Loucy (cell line): ENCODE results near the gene RHOJ.

Source experiments
- H2AFZ ChIP-seq: fragments of 200-600 bp; sonication (generic); 2 replicates; pipeline ENCODE4 v1.6.0; 2016; ENCODE audit warnings: antibody characterized with exemption, mild to moderate bottlenecking, low read length, moderate library complexity
- H3F3A ChIP-seq: fragments of 200-600 bp; 2 replicates; pipeline ENCODE4 v1.6.0; 2016; ENCODE audit warnings: antibody characterized with exemption, low read depth, mild to moderate bottlenecking
- H3K27me3 ChIP-seq: fragments of 200-600 bp; sonication (generic); 2 replicates; pipeline ENCODE4 v1.6.1; 2014; ENCODE audit warnings: low read length, mild to moderate bottlenecking; ENCODE audit not compliant: insufficient read depth, poor library complexity, severe bottlenecking
- H3K36me3 ChIP-seq: fragments of 200-600 bp; sonication (generic); 2 replicates; pipeline ENCODE4 v1.6.1; 2016; ENCODE audit warnings: low read length; ENCODE audit not compliant: insufficient read depth
- H3K4me1 ChIP-seq: fragments of 200-600 bp; sonication (generic); 2 replicates; pipeline ENCODE4 v1.5.1; 2014; ENCODE audit warnings: low read length, mild to moderate bottlenecking; ENCODE audit not compliant: insufficient read depth, poor library complexity, severe bottlenecking
- H3K4me2 ChIP-seq: fragments of 200-600 bp; sonication (generic); 2 replicates; pipeline ENCODE4 v1.6.0; 2014; ENCODE audit warnings: antibody characterized with exemption, low read length, low read depth, mild to moderate bottlenecking; ENCODE audit not compliant: poor library complexity, severe bottlenecking
- H3K4me3 ChIP-seq: fragments of 200-600 bp; sonication (generic); 2 replicates; pipeline ENCODE4 v1.5.1; 2014; ENCODE audit warnings: low read length, mild to moderate bottlenecking, mixed read lengths; ENCODE audit not compliant: poor library complexity, severe bottlenecking
- H3K79me2 ChIP-seq: fragments of 200-600 bp; sonication (generic); 2 replicates; pipeline ENCODE4 v1.6.1; 2014; ENCODE audit warnings: low read length; ENCODE audit not compliant: insufficient read depth
- H3K9ac ChIP-seq: fragments of 200-600 bp; sonication (generic); 2 replicates; pipeline ENCODE4 v1.6.0; 2014; ENCODE audit warnings: mild to moderate bottlenecking, low read depth, low read length, moderate library complexity; ENCODE audit not compliant: poor library complexity, severe bottlenecking
- H3K9me2 ChIP-seq: fragments of 200-600 bp; sonication (generic); replicated peaks from 2 replicates; pipeline ENCODE4 v1.6.1; 2016; ENCODE audit warnings: low read depth, low read length, mixed read lengths
- H3K9me3 ChIP-seq: fragments of 200-600 bp; sonication (generic); 2 replicates; pipeline ENCODE4 v1.6.1; 2014; ENCODE audit warnings: mild to moderate bottlenecking, antibody characterized with exemption, low read length, low read depth; ENCODE audit not compliant: insufficient read depth
- H4K20me1 ChIP-seq: fragments of 200-600 bp; sonication (generic); 2 replicates; pipeline ENCODE4 v1.6.0; 2014; ENCODE audit warnings: antibody characterized with exemption, low read length, mild to moderate bottlenecking; ENCODE audit not compliant: insufficient read depth, poor library complexity, severe bottlenecking
- CTCF ChIP-seq: fragments of 200-600 bp; sonication (generic); conservative IDR thresholded peaks from 2 replicates; pipeline ENCODE4 v1.5.1; 2014; ENCODE audit warnings: mild to moderate bottlenecking, antibody characterized with exemption, low read length
- EZH2phosphoT487 ChIP-seq: fragments of 200-600 bp; IDR thresholded peaks from 2 replicates; pipeline ENCODE4 v1.6.1; 2018; ENCODE audit warnings: antibody characterized with exemption, mild to moderate bottlenecking, moderate library complexity, borderline replicate concordance

Gene RHOJ

GRCh38 chr14:63203015-63203414 is 1.2 kb upstream of the RHOJ start:
- H3K9me2 ChIP-seq: no peaks in the 10 kb centered on the region

GRCh38 chr14:63203618-63204406 is 431 bp upstream of the RHOJ start:
- TF ChIP-seq EZH2phosphoT487: no peak
- TF ChIP-seq CTCF: no peak
- Histone ChIP-seq H3F3A (no peaks in the 10 kb centered on the region), H3K4me3 (no peak overlapping the region), H3K4me2 (no peak overlapping the region), H3K9me2 (no peaks in the 10 kb centered on the region), H3K27me3 (no peaks in the 10 kb centered on the region), H3K79me2 (no peaks in the 10 kb centered on the region), H3K9me3 (no peaks in the 10 kb centered on the region), H3K4me1 (no peaks in the 10 kb centered on the region), H4K20me1 (no peaks in the 10 kb centered on the region), H2AFZ (peak overlapping the region; percentile 54; the same call in 1 of the 2 replicates), H3K36me3 (no peaks in the 10 kb centered on the region), H3K9ac (no peak overlapping the region)

More at GRCh38 chr14:63203015-63203414, 1.2 kb upstream of the RHOJ start:
- H3K4me1 ChIP-seq: no peaks in the 10 kb centered on the region
- no peaks in the 10 kb centered on the region for H3K79me2 ChIP-seq
- no peaks in the 10 kb centered on the region for H4K20me1 ChIP-seq
- no peak overlapping the region for H3K4me2 ChIP-seq
- no peaks in the 10 kb centered on the region for H3K9me3 ChIP-seq
- H3K9ac ChIP-seq: no peak overlapping the region
- H3F3A ChIP-seq: no peaks in the 10 kb centered on the region
- H2AFZ ChIP-seq: no peak overlapping the region
- no peak overlapping the region for H3K4me3 ChIP-seq
- TF ChIP-seq EZH2phosphoT487 (no peak), CTCF (no peak)
- H3K27me3 ChIP-seq: no peaks in the 10 kb centered on the region
- no peaks in the 10 kb centered on the region for H3K36me3 ChIP-seq

- H3F3A ChIP-seq: no peaks in the 10 kb centered on the region
- H3K9ac ChIP-seq: no peak overlapping the region
- no peaks in the 10 kb centered on the region for H3K36me3 ChIP-seq
- H3K4me1 ChIP-seq: no peaks in the 10 kb centered on the region
- H3K27me3 ChIP-seq: no peaks in the 10 kb centered on the region
- H3K4me3 ChIP-seq: no peak overlapping the region
- H3K79me2 ChIP-seq: no peaks in the 10 kb centered on the region
- no peaks in the 10 kb centered on the region for H3K9me2 ChIP-seq
- no peaks in the 10 kb centered on the region for H3K9me3 ChIP-seq
- no peak overlapping the region for H3K4me2 ChIP-seq
- no peak for TF ChIP-seq CTCF
- no peak for TF ChIP-seq EZH2phosphoT487
- no peaks in the 10 kb centered on the region for H4K20me1 ChIP-seq
- H2AFZ ChIP-seq: no peak overlapping the region
These were observed 867 bp downstream of the RHOJ start for GRCh38 chr14:63205044-63205575.
